Effector memory CD8-positive, alpha-beta T cell (primary cell): ENCODE results near the gene CDH12.
"Not testable (repeated sequence)": the region's sequence is repeated elsewhere in the genome, so short reads cannot be mapped to it uniquely, and the experiment has no call there.

Source experiments
- ATAC-seq: fragments of 150-1000 bp; cut with Tn5 transposase; replicated peaks from 2 replicates; pipeline ENCODE4 v1.10.0; 2021; ENCODE audit warnings: mild to moderate bottlenecking, moderate library complexity
- DNase-seq, 3 experiments: peaks; one replicate each; pipeline ENCODE4 v3.0.0; 2021
- H3K27ac Mint-ChIP-seq, 2 donors: one replicate each; pipeline ENCODE4 v1.8.0; 2022; ENCODE audit warnings: mild to moderate bottlenecking in 2 of 2, mixed read lengths in 2 of 2, moderate library complexity in 2 of 2
- H3K27me3 Mint-ChIP-seq, 2 donors: one replicate each; pipeline ENCODE4 v1.8.0; 2022; ENCODE audit warnings: mixed read lengths in 2 of 2
- H3K36me3 Mint-ChIP-seq: one replicate; pipeline ENCODE4 v1.8.0; 2022; ENCODE audit warnings: mild to moderate bottlenecking, moderate library complexity, mixed read lengths; ENCODE audit not compliant: insufficient read depth
- H3K4me1 Mint-ChIP-seq, 2 donors: one replicate each; pipeline ENCODE4 v1.8.0; 2022; ENCODE audit warnings: low read depth in 2 of 2, mixed read lengths in 2 of 2
- H3K4me3 Mint-ChIP-seq, 2 donors: one replicate each; pipeline ENCODE4 v1.8.0; 2022; ENCODE audit warnings: mild to moderate bottlenecking in 2 of 2, mixed read lengths in 2 of 2, moderate library complexity in 2 of 2
- H3K9me3 Mint-ChIP-seq, 2 donors: one replicate each; pipeline ENCODE4 v1.8.0; 2022; ENCODE audit warnings: mixed read lengths in 2 of 2
- total RNA-seq, 9 experiments: gene quantifications; one replicate each; lab custom pipeline; 2026; lab: John Stamatoyannopoulos, UW

The CDH12 gene
- 0 to 0.03 (median 0) reads per million in 9 experiments for total RNA-seq

DNA sequence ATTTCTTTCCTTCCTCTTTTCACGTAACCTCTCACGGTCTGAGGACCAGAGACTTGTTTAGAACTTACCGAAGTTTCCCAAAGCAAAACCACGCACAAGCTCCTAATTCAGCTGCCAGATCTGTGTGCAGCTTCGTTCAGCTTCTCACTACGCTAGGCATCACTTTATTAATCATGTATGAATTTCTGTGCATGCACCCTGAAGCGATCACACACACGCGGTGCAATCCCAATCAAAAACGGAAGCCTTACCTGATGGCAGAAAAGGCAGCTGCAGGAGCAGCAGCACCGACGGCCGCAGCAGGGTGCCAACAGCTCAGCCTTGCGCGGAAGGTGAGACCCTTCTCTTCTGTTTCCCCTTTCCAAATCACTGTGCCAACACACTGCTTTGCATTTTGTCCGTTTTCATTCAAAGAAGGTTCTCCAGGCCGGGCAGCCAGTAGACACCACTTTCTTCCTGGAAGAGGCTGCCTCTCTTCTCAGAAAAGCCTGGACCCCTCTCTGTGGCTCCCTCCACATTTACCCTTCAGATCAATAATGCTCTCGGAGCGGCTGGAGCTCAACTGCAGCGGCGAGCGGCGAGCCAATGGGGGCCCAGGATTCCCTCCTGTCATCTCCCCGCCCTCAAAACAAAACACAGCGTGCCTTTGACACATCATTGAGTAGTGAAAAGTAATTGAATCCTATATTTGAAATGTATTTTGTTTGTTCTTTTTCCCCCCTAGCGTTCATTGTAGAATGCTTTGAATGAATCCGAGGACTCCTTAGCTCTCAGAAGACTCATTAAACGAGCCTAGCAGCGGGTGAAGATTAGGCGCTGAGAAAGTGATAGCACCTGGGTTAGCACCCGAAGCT, at the start of gene CDH12:
Gene CDH12, minus strand, starts transcription at position 538 of the 854 bp plus-strand sequence.
- Mint-ChIP-seq H3K4me3 (no peak within 1 kb of the TSS), H3K36me3 (no peaks in the 10 kb centered on the region), H3K9me3 (peaks cover 7 to 26% of the 10 kb centered on the region in 2 donors), H3K4me1 (no peaks in the 10 kb centered on the region), H3K27ac (no peak within 1 kb of the TSS), H3K27me3 (no peaks in the 10 kb centered on the region)
- DNase-seq (no peak), ATAC-seq (no peak)

GRCh38 chr5:22901885-22902284, 48.7 kb upstream of the CDH12 start:
- Mint-ChIP-seq H3K4me3 (no peak overlapping the region), H3K4me1 (no peaks in the 10 kb centered on the region)
- ATAC-seq, result no peak

DNA sequence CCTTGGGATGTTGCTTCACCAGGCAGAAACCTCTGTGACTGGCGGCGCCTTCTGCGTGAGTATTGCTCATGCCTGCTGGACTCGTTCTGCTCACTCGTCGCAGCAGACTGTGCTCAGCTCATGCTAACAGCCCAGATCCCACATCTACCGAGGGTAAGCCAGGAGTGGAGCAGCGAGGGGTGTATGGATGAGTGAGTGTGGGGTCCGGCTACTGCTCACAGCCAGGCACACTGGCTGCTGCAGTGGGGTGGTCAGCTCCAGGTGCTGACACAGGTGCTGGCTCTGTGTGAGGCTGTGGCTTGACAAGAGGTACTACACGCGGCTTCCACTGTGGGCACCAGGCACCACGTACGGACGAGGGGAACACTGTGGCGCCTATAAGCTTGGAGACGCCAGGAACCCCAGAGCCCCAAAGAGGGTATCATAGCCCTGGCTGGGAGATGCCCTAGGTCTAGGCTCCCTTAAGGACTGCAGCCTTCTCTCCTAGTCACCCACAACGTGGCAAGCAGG, 47.7 kb upstream of the CDH12 start:
- Mint-ChIP-seq H3K36me3 (no peaks in the 10 kb centered on the region), H3K27me3 (no peaks in the 10 kb centered on the region), H3K27ac (no peak overlapping the region), H3K4me3 (no peak overlapping the region), H3K9me3 (peaks cover 0 to 6% of the 10 kb centered on the region in 2 donors), H3K4me1 (no peaks in the 10 kb centered on the region)
- no peak for DNase-seq
- no peak for ATAC-seq

More at GRCh38 chr5:22901885-22902284, 48.7 kb upstream of the CDH12 start:
- no peak overlapping the region for H3K27ac Mint-ChIP-seq
- peaks cover 0 to 4% of the 10 kb centered on the region in 2 donors for H3K9me3 Mint-ChIP-seq
- H3K36me3 Mint-ChIP-seq, result no peaks in the 10 kb centered on the region
- DNase-seq, result no peak
- H3K27me3 Mint-ChIP-seq, result no peaks in the 10 kb centered on the region

- peaks cover 0 to 5% of the 10 kb centered on the region in 2 donors for H3K9me3 Mint-ChIP-seq
- no peaks in the 10 kb centered on the region for H3K36me3 Mint-ChIP-seq
- DNase-seq (no peak), ATAC-seq (no peak)
- no peaks in the 10 kb centered on the region for H3K27me3 Mint-ChIP-seq
- no peak overlapping the region for H3K27ac Mint-ChIP-seq
- no peaks in the 10 kb centered on the region for H3K4me1 Mint-ChIP-seq
- no peak overlapping the region for H3K4me3 Mint-ChIP-seq
Measured at GRCh38 chr5:22899341-22899740, 46.2 kb upstream of the CDH12 start.

DNA sequence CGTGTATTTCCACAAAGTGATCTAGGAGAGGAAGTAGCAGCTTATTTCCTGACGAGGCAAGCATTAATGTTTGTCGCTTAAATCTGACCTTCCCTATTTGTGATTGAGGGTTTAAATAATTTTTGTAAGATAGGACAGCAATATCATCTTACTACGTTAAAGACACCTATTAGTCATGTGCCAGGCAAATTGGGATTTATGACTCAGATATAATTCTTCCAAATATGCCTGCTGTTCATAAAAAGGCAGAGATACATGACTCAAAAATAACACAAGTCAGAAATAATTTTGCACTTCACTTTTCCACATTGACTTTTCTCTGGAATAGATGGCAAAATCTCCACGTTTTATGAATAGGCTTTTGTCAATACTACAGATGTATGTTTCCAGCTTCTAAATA, 43.0 kb upstream of the CDH12 start:
- H3K27me3 Mint-ChIP-seq, result no peaks in the 10 kb centered on the region
- H3K36me3 Mint-ChIP-seq, result no peaks in the 10 kb centered on the region
- H3K9me3 Mint-ChIP-seq, result peaks cover 5 to 7% of the 10 kb centered on the region in 2 donors
- no peaks in the 10 kb centered on the region for H3K4me1 Mint-ChIP-seq
- no peak overlapping the region for H3K4me3 Mint-ChIP-seq
- ATAC-seq (no peak), DNase-seq (no peak)
- H3K27ac Mint-ChIP-seq, result no peak overlapping the region

DNA sequence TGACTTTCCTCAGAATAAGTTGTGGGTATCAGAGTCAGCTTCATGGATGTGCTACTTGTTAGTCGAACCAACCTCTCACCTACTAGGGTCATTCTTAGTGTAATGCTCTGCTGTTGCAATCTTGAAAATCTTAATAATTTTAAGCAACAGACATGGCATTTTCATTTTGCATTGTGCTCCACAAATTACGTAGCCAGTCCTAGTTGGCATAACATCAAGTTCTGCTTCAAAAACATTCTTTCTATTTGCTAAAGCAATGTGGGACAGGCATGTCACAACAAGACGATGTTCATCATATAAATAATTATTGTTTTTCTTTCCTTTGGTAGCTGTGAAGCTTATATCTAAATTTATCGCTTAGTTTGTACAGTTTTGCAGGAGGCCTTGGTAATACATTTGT, 39.3 kb upstream of the CDH12 start:
- H3K4me1 Mint-ChIP-seq, result no peaks in the 10 kb centered on the region
- no peak for DNase-seq
- no peak overlapping the region for H3K4me3 Mint-ChIP-seq
- H3K9me3 Mint-ChIP-seq, result peaks cover 10 to 14% of the 10 kb centered on the region in 2 donors
- no peak overlapping the region for H3K27ac Mint-ChIP-seq
- no peaks in the 10 kb centered on the region for H3K27me3 Mint-ChIP-seq
- no peak for ATAC-seq
- no peaks in the 10 kb centered on the region for H3K36me3 Mint-ChIP-seq

DNA sequence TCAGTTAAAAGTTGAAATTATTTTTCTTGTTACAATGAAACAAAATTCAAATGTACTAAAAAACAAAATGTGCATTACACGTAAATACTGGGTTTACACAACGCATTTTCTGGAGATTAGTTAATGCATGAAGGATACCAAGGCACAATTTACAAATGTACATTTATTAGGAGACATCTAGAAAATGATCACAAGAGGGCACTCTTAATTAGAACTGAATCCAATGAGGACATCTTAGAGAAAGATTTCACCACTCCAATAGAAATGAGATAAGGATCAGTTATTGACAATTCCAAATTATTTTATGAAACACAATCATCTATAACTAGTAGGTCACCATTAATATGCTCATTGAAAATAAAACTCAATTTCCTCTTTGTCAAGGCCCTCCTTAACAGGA, 36.6 kb upstream of the CDH12 start:
- no peaks in the 10 kb centered on the region for H3K4me1 Mint-ChIP-seq
- no peak for ATAC-seq

GRCh38 chr5:22887566-22887965, 34.4 kb upstream of the CDH12 start:
- ATAC-seq, result no peak
- no peaks in the 10 kb centered on the region for H3K36me3 Mint-ChIP-seq
- no peak overlapping the region for H3K4me3 Mint-ChIP-seq
- H3K27me3 Mint-ChIP-seq, result no peaks in the 10 kb centered on the region
- peaks cover 12 to 24% of the 10 kb centered on the region in 2 donors for H3K9me3 Mint-ChIP-seq
- H3K27ac Mint-ChIP-seq, result no peak overlapping the region
- no peak for DNase-seq
- no peaks in the 10 kb centered on the region for H3K4me1 Mint-ChIP-seq

More for the DNA sequence above, 36.6 kb upstream of the CDH12 start:
- H3K36me3 Mint-ChIP-seq, result no peaks in the 10 kb centered on the region
- H3K27me3 Mint-ChIP-seq, result no peaks in the 10 kb centered on the region
- DNase-seq, result no peak
- no peak overlapping the region for H3K4me3 Mint-ChIP-seq
- H3K9me3 Mint-ChIP-seq, result peaks cover 10 to 21% of the 10 kb centered on the region in 2 donors
- no peak overlapping the region for H3K27ac Mint-ChIP-seq

GRCh38 chr5:22858911-22859310, 5.8 kb upstream of the CDH12 start:
- not testable (repeated sequence) for DNase-seq, H3K27ac Mint-ChIP-seq, H3K27me3 Mint-ChIP-seq, H3K4me3 Mint-ChIP-seq, H3K4me1 Mint-ChIP-seq, ATAC-seq, H3K36me3 Mint-ChIP-seq
- peaks cover 6 to 18% of the 10 kb centered on the region in 2 donors for H3K9me3 Mint-ChIP-seq

- Mint-ChIP-seq H3K9me3 (peaks cover 8 to 18% of the 10 kb centered on the region in 2 donors), H3K4me3 (no peak overlapping the region), H3K4me1 (no peaks in the 10 kb centered on the region), H3K27ac (no peak overlapping the region), H3K27me3 (no peaks in the 10 kb centered on the region), H3K36me3 (no peaks in the 10 kb centered on the region)
- ATAC-seq (no peak), DNase-seq (no peak)
Measured at GRCh38 chr5:22855824-22856223, 2.7 kb upstream of the CDH12 start.

GRCh38 chr5:22850981-22851380, 2.2 kb downstream of the CDH12 start:
- DNase-seq, result no peak

DNA sequence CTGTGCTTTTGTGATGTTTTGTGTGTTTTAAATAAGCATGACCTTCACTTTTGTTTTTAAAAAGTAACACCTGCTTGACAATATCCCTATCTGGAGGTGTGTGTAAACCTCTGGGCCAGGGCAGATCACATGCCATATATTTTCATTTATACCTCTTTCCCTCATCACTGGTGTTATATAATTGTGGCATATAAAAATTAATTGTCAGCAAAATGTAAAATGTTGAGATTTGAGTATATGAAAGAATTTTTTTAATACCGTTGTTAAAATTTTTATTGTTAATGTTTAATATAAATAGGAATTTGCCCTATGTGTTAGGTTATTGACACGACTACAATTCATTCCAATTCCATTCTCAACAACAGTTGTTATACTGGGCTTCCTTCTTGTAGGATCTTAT, 6.5 kb downstream of the CDH12 start:
- Mint-ChIP-seq H3K36me3 (no peaks in the 10 kb centered on the region), H3K4me1 (no peaks in the 10 kb centered on the region), H3K27ac (no peak overlapping the region), H3K4me3 (no peak overlapping the region), H3K27me3 (no peaks in the 10 kb centered on the region), H3K9me3 (peaks cover 10 to 29% of the 10 kb centered on the region in 2 donors)
- ATAC-seq (no peak), DNase-seq (no peak)

More at GRCh38 chr5:22850981-22851380, 2.2 kb downstream of the CDH12 start:
- no peak for ATAC-seq
- Mint-ChIP-seq H3K36me3 (no peaks in the 10 kb centered on the region), H3K4me1 (no peaks in the 10 kb centered on the region), H3K4me3 (no peak overlapping the region), H3K27ac (no peak overlapping the region), H3K27me3 (no peaks in the 10 kb centered on the region), H3K9me3 (peaks cover 10 to 31% of the 10 kb centered on the region in 2 donors)

- Mint-ChIP-seq H3K9me3 (peaks cover 20 to 43% of the 10 kb centered on the region in 2 donors), H3K4me3 (no peak overlapping the region), H3K36me3 (no peaks in the 10 kb centered on the region), H3K4me1 (no peaks in the 10 kb centered on the region), H3K27me3 (no peaks in the 10 kb centered on the region), H3K27ac (no peak overlapping the region)
- DNase-seq (no peak), ATAC-seq (no peak)
Measured at GRCh38 chr5:22844636-22845035, 8.5 kb downstream of the CDH12 start.

DNA sequence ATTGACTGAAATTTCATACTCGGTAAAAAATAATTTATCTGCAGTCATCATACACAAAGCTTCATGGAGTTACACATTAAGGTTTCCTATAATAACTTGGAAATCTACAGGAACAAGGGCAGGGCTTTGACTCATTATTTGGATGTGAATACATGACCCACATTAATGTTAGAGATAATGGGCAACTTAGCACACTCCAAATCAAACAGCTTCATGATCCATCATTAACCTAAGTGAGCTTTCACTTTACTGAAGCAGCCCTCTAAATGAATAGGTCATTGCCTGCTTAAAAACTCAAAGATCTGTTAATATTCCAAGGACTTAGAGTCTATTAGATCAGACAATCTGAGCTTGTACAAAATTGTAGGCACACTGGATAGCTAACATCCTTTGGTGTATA, 9.0 kb downstream of the CDH12 start:
- Mint-ChIP-seq H3K4me3 (no peak overlapping the region), H3K27me3 (no peaks in the 10 kb centered on the region), H3K36me3 (no peaks in the 10 kb centered on the region), H3K4me1 (no peaks in the 10 kb centered on the region), H3K9me3 (peaks cover 20 to 43% of the 10 kb centered on the region in 2 donors), H3K27ac (no peak overlapping the region)
- no peak for ATAC-seq
- no peak for DNase-seq
